Hindlimb muscle (tissue), 1 donor: Measurements from ENCODE around the gene POLE. TPM values are rescaled to one million over a fixed set of nuclear protein-coding genes. Genes with fewer than 3 reads are reported as not detected.

ENCODE experiments used
- DNase-seq: peaks from one replicate; pipeline ENCODE4 v3.0.0-alpha.2; 2013
- polyA plus RNA-seq: library from polyadenylated mRNA; unstranded; fragments of 120-200 nt; gene quantifications from one replicate; pipeline ENCODE4 v1.2.1, GENCODE V29; 2013; ENCODE audit not compliant: insufficient read length

Gene POLE
- polyA plus RNA-seq = 31.9 TPM

- DNase-seq = peak; percentile 98
Observed at GRCh38 chr12:132687211-132688164, at the start of gene POLE, which contains the start of gene PXMP2. Gene POLE, minus strand, starts transcription at chr12:132687342. Its CDS starts 27 bp downstream, at chr12:132687315. Gene PXMP2, plus strand, starts transcription at chr12:132687587. Its CDS starts 84 bp downstream, at chr12:132687671.

DNA sequence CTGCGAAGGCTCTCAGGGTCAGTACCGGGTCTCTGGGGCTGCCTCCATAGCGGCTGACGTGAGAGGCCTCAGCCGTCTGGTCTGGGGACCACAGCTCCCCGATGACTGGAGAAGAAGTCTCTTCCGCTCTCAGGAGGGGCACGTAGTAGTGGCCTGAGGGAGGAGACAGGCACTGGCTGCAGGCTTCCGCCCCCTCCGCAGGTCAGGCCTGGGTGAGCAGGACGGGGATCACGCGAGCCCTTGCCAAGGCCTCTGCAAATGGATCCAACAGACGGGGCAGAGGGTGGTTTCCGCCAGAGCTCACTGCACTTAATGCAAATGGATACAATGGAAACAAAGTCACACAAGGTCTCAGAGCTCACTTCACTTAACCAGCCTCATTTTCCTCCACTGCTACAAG, 49.8 kb upstream of the POLE start:
- DNase-seq = no peak

DNA sequence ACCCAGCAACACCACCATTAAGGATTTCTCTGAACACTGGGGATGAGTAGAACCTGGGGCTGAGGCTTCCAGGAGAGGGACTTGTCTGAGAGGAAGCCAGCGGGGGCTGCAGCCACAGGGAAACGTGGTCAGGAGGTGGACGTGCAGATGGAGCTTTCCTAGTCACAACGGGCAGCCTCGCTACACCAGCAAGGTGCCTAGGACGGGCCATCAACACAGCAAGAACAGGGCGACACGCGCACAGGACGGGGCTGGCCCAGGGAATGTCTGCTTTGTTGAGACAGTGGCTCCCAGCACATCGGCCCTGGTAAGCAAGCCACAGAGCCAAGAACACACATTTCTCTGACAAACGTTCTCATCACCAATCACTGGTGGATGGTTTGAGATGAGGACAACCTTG, 49.2 kb upstream of the POLE start:
- no peak for DNase-seq

GRCh38 chr12:132735496-132735895, 48.4 kb upstream of the POLE start:
- no peak for DNase-seq

DNA sequence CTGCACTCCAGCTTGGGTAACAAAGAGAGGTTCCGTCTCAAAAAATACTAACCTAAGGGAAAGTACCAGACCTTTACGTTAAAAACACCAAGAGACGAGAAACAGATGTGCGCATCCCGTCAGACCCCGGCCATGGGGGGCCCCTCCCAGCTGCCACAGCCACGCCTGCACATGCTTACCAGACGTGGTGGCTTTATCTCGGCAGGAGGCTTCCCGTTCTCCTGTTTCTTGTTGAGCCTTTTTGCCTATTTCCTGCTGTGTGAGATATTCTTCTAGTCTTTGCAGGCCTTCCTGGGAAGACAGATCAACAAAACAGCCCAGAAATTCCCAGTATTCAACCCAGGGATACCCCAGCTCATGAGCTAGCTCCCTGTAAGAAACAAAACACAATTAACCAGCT, 47.1 kb upstream of the POLE start:
- no peak for DNase-seq

GRCh38 chr12:132731574-132731973, 44.4 kb upstream of the POLE start:
- no peak for DNase-seq

- DNase-seq = no peak
Observed at GRCh38 chr12:132730353-132730752, 43.2 kb upstream of the POLE start.

- no peak for DNase-seq
Observed at GRCh38 chr12:132729541-132730320, 42.6 kb upstream of the POLE start.

GRCh38 chr12:132728502-132728901, 41.4 kb upstream of the POLE start:
- no peak for DNase-seq

DNA sequence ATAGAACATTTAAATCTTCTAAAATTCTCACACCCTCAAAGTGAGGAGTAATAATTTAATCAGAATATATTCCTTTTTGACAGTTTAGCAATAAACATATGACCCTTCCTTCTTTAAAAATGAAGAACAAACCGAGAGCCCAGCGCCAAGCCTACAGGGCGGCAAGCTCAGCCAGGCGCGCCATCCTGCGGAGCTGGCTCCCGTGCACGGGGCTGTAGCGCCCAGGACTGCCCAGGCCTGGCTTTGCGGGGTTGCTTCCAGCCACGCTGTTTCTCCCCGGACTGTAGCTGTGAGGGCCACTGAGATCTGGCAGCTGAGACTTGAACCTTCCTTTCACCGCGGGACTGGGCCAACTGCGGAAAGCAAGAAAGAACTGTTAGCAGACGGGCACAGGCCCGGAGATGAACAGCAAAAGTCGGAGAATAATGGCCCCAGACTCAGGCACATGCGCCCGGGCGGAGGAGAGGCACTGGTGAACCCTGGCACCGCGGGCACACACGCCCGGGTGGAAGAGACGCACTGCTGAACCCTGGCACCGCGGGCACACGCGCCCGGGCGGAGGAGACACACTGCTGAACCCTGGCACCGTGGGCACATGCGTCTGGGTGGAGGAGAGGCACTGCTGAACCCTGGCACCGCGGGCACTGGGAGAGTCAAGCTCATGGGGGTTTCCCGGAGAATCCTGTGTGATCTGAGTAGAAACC, 40.1 kb upstream of the POLE start:
- DNase-seq = no peak

DNA sequence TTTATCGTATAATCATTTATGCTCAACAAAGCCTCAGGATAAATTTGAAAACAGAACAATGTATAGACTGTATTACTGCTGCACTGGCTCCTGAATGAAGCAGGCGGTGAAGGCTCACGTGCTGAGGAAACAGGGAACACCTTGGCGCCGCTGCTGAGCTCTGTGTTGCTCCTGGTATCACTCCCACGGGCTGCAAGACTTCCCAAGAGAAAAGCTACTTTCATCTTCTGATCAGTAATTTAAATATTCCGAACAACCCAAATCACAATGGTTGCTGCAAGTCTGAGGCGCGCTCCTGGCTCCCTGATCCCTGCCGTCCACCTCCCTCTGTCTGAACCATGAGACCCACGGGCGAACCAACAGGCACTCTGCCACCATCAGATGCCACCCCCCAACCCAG, 39.2 kb upstream of the POLE start:
- DNase-seq = no peak

DNA sequence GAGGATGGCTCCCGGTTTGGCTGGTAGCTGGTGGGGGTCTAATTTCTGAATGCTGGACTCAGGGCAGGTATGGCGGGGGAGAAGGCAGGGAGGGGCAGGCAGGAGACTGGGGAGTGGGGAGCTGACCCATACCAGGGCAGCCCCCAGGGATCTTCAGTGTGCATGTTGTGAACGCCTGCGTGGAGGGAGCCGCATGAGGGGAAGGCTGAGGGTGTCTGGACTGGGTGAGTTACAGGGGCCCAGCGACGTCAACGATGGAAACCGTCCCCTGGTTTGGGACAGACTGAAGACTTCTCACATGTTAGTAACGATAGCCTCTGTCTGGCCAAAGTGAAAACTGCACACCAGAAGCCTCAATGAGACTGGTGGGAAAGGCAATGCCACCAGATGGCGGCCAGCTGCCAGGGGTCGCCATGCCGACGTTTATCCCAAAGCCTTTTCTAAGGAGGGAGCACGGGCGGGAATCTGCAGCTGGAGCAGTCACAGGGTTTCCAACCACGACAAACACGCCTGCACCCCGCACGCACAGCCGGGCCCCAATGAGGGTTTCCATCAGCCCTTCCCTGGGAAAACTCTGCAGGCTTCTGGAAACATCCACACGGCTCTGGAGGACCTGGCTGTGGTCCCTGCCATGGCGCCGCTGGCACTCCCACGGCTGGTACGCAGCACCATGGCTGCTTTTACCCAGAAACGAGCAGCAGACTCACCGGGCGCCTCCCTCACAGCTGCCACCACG, 37.5 kb upstream of the POLE start:
- DNase-seq = no peak

DNA sequence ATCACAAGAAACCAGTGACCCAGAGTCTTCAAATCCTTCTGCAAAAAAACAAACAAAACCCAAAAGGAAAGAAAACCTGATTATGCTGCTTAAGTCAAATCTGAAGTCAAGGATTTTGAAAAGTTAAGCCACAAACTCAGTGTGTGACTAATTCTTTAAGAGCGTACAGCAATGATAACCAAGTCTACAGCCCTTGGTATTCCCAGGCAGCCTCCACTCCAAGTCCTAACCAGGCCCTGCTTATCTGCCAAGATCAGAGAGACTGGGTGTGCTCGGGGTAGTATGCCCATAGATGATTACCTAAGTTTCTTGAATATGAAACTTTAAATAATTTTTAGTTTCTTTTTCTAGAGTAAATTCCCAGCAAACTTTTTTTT, 36.6 kb upstream of the POLE start:
- DNase-seq = no peak

- no peak for DNase-seq
Observed at GRCh38 chr12:132723015-132723763, 36.0 kb upstream of the POLE start.

- DNase-seq = no peak
Observed at GRCh38 chr12:132720606-132721345, 33.6 kb upstream of the POLE start.

GRCh38 chr12:132719954-132720324, 32.8 kb upstream of the POLE start:
- DNase-seq = no peak

- no peak for DNase-seq
Observed at GRCh38 chr12:132719141-132719953, 32.2 kb upstream of the POLE start.

GRCh38 chr12:132718644-132719043, 31.5 kb upstream of the POLE start:
- DNase-seq = no peak

- DNase-seq = no peak
Observed at GRCh38 chr12:132717531-132718387, 30.6 kb upstream of the POLE start.
